ENCODE results near the gene MMP13.
"Not testable (repeated sequence)": the region's sequence is repeated elsewhere in the genome, so short reads cannot be mapped to it uniquely, and the experiment has no call there.

The MMP13 gene

DNA sequence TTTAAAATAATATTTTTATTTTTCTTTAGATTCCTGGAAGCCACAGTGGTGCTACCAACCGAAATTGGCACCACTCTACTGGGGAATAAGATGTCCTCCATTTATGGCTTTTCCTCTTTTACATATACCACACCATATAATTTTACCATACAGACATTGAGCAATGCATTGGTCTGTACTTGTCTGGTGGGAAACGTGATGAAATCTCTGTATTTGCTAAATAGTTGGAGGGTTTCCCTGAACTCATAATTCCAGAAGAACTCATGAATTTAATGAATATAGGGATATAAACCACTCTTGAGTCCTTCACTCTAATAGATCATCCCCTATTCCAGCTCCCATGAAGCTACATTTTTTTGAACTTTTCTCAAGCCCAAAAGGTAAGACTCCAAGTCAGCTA is 28.0 kb upstream of the MMP13 start:
- no peak overlapping the region for H3K4me3 ChIP-seq (ENCODE audit: low read depth, low read length)
- TF ChIP-seq, protein P1, sequence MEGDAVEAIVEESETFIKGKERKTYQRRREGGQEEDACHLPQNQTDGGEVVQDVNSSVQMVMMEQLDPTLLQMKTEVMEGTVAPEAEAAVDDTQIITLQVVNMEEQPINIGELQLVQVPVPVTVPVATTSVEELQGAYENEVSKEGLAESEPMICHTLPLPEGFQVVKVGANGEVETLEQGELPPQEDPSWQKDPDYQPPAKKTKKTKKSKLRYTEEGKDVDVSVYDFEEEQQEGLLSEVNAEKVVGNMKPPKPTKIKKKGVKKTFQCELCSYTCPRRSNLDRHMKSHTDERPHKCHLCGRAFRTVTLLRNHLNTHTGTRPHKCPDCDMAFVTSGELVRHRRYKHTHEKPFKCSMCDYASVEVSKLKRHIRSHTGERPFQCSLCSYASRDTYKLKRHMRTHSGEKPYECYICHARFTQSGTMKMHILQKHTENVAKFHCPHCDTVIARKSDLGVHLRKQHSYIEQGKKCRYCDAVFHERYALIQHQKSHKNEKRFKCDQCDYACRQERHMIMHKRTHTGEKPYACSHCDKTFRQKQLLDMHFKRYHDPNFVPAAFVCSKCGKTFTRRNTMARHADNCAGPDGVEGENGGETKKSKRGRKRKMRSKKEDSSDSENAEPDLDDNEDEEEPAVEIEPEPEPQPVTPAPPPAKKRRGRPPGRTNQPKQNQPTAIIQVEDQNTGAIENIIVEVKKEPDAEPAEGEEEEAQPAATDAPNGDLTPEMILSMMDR (IDR thresholded peaks at IDR 0.05; ENCODE audit: low read depth, low read length): no peak

GRCh38 chr11:102981324-102981910 is 25.9 kb upstream of the MMP13 start:
- H3K4me3 ChIP-seq (ENCODE audit: low read depth, low read length): no peak overlapping the region
- TF ChIP-seq, protein P1 (IDR thresholded peaks at IDR 0.05; ENCODE audit: low read depth, low read length): no peak

GRCh38 chr11:102974552-102975280 is 19.2 kb upstream of the MMP13 start:
- TF ChIP-seq, protein P1 (IDR thresholded peaks at IDR 0.05; ENCODE audit: low read depth, low read length): no peak
- no peak overlapping the region for H3K4me3 ChIP-seq (ENCODE audit: low read depth, low read length)

GRCh38 chr11:102973698-102974097 is 18.2 kb upstream of the MMP13 start:
- not testable (repeated sequence) for H3K4me3 ChIP-seq (ENCODE audit: low read depth, low read length)

DNA sequence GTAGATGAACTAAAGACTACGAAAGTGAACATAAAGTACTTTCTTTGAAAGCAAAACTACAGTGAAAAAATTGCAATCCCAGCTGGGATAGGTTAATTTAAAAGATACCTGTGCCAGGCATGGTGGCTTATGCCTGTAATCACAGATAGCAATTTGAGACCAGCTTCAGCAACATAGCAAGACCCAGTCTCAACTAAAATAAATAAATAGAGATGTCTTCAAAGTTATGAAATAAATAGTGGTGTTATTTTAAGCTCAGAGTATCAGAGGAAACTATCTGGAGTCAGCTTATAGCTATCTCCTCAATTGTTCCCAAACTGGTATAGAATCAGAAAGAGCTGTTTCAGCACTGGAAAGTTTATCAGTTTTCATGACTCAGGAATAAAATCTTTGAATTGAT is 17.3 kb upstream of the MMP13 start:
- no peak overlapping the region for H3K4me3 ChIP-seq (ENCODE audit: low read depth, low read length)
- TF ChIP-seq, protein P1 (IDR thresholded peaks at IDR 0.05; ENCODE audit: low read depth, low read length): no peak

DNA sequence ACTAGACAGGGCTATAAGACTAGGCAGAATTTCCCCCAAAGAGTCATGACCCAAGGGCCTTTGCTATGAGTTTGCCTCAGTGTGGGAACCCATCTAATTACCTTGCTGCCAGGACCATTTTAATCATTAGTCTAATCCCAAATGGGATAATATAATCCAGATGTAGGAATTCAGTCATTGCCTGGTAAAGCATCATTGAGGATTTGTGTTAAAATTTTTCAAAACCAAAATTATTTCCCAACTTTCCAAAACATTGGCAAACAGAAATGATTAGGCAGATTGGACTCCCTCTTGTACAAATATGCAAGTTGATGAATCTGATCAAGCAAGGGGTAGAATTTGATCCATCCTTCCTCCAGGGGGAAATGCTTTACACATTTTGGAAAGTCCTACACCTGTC is 16.2 kb upstream of the MMP13 start:
- TF ChIP-seq, protein P1 (IDR thresholded peaks at IDR 0.05; ENCODE audit: low read depth, low read length): no peak
- H3K4me3 ChIP-seq (ENCODE audit: low read depth, low read length): no peak overlapping the region

DNA sequence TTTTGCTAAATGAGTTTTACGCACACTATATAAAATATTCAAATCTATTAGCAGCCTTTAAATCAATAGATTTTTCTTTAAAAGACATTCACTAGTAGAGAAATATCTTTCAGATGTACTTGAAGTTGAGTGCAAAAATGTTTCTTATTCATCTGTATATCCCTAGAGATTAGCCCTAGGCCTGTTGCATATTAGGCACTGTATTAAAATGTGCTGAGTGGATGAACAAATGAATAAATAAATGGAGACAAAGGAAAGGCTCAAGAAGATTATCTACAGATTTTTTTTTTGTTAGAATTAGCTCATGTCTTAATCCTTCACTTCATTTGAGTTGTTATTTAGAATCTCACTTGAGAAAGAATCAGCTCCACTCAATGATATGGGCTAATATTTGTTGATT is 12.0 kb upstream of the MMP13 start:
- TF ChIP-seq, protein P1 (IDR thresholded peaks at IDR 0.05; ENCODE audit: low read depth, low read length): no peak
- H3K4me3 ChIP-seq (ENCODE audit: low read depth, low read length): no peak overlapping the region

All from WI38 (cell line).